HG03108 (cell line): Measurements from ENCODE around the gene GREB1.

ENCODE experiments used
- ATAC-seq: cut with Tn5 transposase; IDR thresholded peaks from one replicate; pipeline ENCODE4 v1.9.1; 2021; ENCODE audit warnings: moderate library complexity; ENCODE audit not compliant: unreplicated experiment

GREB1 gene

GRCh38 chr2:11533278-11534070 is at the start of gene GREB1:
GREB1 (plus strand) TSS chr2:11534045; CDS start chr2:11556615, 22,570 bp downstream.
- ATAC-seq = no peak

GRCh38 chr2:11488809-11489208 is 45.0 kb upstream of the GREB1 start:
- no peak for ATAC-seq

GRCh38 chr2:11490194-11490593 is 43.7 kb upstream of the GREB1 start:
- ATAC-seq = no peak

- ATAC-seq = no peak
Observed at GRCh38 chr2:11491348-11491933, 42.4 kb upstream of the GREB1 start.

- ATAC-seq = no peak
Observed at GRCh38 chr2:11492244-11492643, 41.6 kb upstream of the GREB1 start.

GRCh38 chr2:11492720-11493119 is 41.1 kb upstream of the GREB1 start:
- ATAC-seq = no peak

- ATAC-seq = no peak
Observed at GRCh38 chr2:11493282-11493681, 40.6 kb upstream of the GREB1 start.

GRCh38 chr2:11494310-11494709 is 39.5 kb upstream of the GREB1 start:
- ATAC-seq = no peak

- no peak for ATAC-seq
Observed at GRCh38 chr2:11495844-11496681, 37.8 kb upstream of the GREB1 start.

- peak; percentile 93 for ATAC-seq
Observed at GRCh38 chr2:11498543-11499034, 35.3 kb upstream of the GREB1 start.

GRCh38 chr2:11499081-11499743 is 34.6 kb upstream of the GREB1 start:
- ATAC-seq = no peak

- no peak for ATAC-seq
Observed at GRCh38 chr2:11500702-11501303, 33.0 kb upstream of the GREB1 start.

- no peak for ATAC-seq
Observed at GRCh38 chr2:11502740-11503292, 31.0 kb upstream of the GREB1 start.

GRCh38 chr2:11503354-11503927 is 30.4 kb upstream of the GREB1 start:
- no peak for ATAC-seq

- ATAC-seq = no peak
Observed at GRCh38 chr2:11505652-11506610, 27.9 kb upstream of the GREB1 start.

- no peak for ATAC-seq
Observed at GRCh38 chr2:11506611-11506969, 27.3 kb upstream of the GREB1 start.

- ATAC-seq = no peak
Observed at GRCh38 chr2:11507517-11507916, 26.3 kb upstream of the GREB1 start.

- no peak for ATAC-seq
Observed at GRCh38 chr2:11508279-11508678, 25.6 kb upstream of the GREB1 start.
